GM06990 (cell line): ENCODE results near the gene STK24.
A peak's percentile ranks its signal among the peaks of the same experiment; 100 is the strongest.

Experiments used
- DNase-seq: peaks from one replicate; pipeline ENCODE4 v3.0.0-alpha.2; 2011; ENCODE audit not compliant: insufficient read length; ENCODE audit errors: extremely low read depth
- H3K27me3 ChIP-seq: replicated peaks from 2 replicates; pipeline ENCODE4 v1.6.0; 2011; ENCODE audit warnings: low read length; ENCODE audit not compliant: control insufficient read depth, insufficient read depth
- H3K36me3 ChIP-seq: 2 replicates; pipeline ENCODE4 v1.5.1; 2011; ENCODE audit warnings: low read length; ENCODE audit not compliant: control insufficient read depth, insufficient read depth
- H3K4me3 ChIP-seq: replicated peaks from 2 replicates; pipeline ENCODE4 v1.5.1; 2011; ENCODE audit warnings: low read depth, mild to moderate bottlenecking, control low read depth, low read length
- CTCF ChIP-seq: IDR thresholded peaks from 2 replicates; pipeline ENCODE4 v1.5.1; 2011; ENCODE audit warnings: low read length, control low read depth, mild to moderate bottlenecking, inconsistent platforms; ENCODE audit not compliant: insufficient read depth, poor library complexity, severe bottlenecking

Gene STK24

GRCh38 chr13:98447881-98448641 is 128.8 kb downstream of the STK24 start:
- Histone ChIP-seq H3K36me3 (peaks cover 11% of the 10 kb centered on the region), H3K27me3 (no peaks in the 10 kb centered on the region), H3K4me3 (no peak overlapping the region)
- peak; percentile 37 for TF ChIP-seq CTCF
- DNase-seq, result no peak

- no peak for TF ChIP-seq CTCF
- peaks cover 11% of the 10 kb centered on the region for H3K36me3 ChIP-seq
- no peaks in the 10 kb centered on the region for H3K27me3 ChIP-seq
Measured at GRCh38 chr13:98447130-98447529, 129.8 kb downstream of the STK24 start.

DNA sequence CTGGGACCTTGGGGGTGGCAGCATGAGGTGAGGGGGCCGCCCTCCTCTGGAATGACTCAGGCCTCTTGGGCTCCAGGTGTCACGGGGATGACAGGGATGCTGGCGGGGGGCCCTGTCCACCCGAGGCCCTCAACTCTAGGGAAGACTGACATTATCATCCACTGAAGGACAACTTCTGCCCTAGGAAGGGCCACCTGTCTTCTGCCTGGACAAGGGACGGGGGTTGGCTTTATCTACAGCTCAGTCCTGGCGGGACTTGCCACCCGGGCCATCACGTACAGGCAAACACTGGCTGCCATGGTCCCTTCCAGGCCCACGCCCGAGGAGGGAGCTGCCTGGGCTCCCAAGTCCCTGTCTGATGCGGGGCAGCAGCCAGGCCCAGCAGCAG is 130.7 kb downstream of the STK24 start:
- TF ChIP-seq CTCF, result no peak
- Histone ChIP-seq H3K4me3 (no peak overlapping the region), H3K27me3 (no peaks in the 10 kb centered on the region), H3K36me3 (peaks cover 9% of the 10 kb centered on the region)
- no peak for DNase-seq

More at GRCh38 chr13:98447130-98447529, 129.8 kb downstream of the STK24 start:
- DNase-seq, result no peak
- no peak overlapping the region for H3K4me3 ChIP-seq

DNA sequence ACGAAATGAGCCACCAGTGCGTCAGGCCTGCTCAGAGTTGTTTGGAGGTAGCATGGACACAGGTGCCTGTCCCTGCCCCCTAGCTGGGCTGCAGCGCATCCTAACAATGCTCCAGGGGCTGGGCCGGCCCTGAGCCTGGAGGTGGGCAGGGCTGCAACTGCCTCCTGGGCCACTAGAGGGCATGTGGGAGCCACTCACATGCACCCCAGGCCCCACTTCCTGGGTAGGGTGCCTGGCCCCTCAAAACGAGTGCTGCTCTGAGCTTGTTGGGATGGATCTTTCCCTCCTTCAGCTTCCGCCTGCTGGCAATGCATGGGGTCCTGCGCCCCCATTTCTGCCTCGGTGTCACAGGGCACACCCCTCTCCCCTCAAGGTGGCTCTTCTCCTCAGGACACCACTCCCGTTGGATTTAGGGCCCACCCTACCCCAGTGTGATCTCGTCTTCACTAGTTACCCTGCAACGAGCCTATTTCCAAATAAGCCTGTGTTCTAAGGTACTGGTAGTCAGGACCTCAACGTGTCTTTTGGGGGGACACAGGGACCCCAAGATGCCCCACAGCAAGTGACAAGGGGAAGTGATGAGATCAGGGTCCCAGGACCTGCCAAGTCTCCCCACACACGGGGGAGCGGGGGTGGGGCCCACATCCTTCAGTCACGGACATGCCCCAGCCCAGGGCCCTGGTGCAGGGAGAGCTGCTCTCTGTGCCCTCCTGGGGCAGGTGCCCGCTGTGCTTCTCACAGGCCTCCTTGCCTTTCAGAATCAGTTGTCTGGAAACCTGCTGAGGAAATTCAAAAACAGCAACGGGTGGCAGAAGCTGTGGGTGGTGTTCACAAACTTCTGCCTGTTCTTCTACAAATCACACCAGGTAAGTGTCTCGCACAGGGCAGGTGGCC is 131.3 kb downstream of the STK24 start:
- DNase-seq, result peak; percentile 74
- TF ChIP-seq CTCF, result peak; percentile 97
- no peak overlapping the region for H3K4me3 ChIP-seq
- no peaks in the 10 kb centered on the region for H3K27me3 ChIP-seq
- peaks cover 9% of the 10 kb centered on the region for H3K36me3 ChIP-seq

- no peak for DNase-seq
- TF ChIP-seq CTCF, result no peak
- Histone ChIP-seq H3K27me3 (no peaks in the 10 kb centered on the region), H3K36me3 (peaks cover 9% of the 10 kb centered on the region), H3K4me3 (no peak overlapping the region)
Measured at GRCh38 chr13:98444381-98444780, 132.5 kb downstream of the STK24 start.
